CD8-positive, alpha-beta memory T cell (primary cell): ENCODE data around the gene SLC2A1. TPM values are rescaled to one million over a fixed set of nuclear protein-coding genes. Genes with fewer than 3 reads are reported as not detected.

Experiments
- CTCF ChIA-PET: fragments of 350-600 bp; sonication (Branson Sonifier 250); formaldehyde crosslinking; loops from one replicate; lab custom pipeline; 2021; ENCODE audit warnings: antibody characterized with exemption; lab: Charles Lee
- POLR2A ChIA-PET: fragments of 350-600 bp; sonication (Branson Sonifier 250); formaldehyde crosslinking; loops from one replicate; lab custom pipeline; 2021; ENCODE audit warnings: antibody characterized with exemption; lab: Charles Lee
- DNase-seq, 5 donors: peaks; one replicate each; pipeline versions ENCODE4 v3.0.0 to v3.0.0-alpha.2; 2020 to 2022; ENCODE audit warnings: mixed read lengths in 1 of 5
- H3K27ac ChIP-seq: one replicate; pipeline ENCODE4 v1.7.0; 2013; ENCODE audit warnings: low read depth, mild to moderate bottlenecking, low read length, moderate library complexity
- H3K27me3 ChIP-seq: 2 replicates; pipeline ENCODE4 v1.7.0; 2013; ENCODE audit warnings: low read length, mild to moderate bottlenecking; ENCODE audit not compliant: insufficient read depth, poor library complexity, severe bottlenecking
- H3K36me3 ChIP-seq: 2 replicates; pipeline ENCODE4 v1.7.0; 2013; ENCODE audit warnings: mild to moderate bottlenecking, low read length, moderate library complexity; ENCODE audit not compliant: insufficient read depth
- H3K4me1 ChIP-seq: 2 replicates; pipeline ENCODE4 v1.7.0; 2013; ENCODE audit warnings: mild to moderate bottlenecking, low read length, moderate library complexity; ENCODE audit not compliant: insufficient read depth
- H3K4me3 ChIP-seq: 2 replicates; pipeline ENCODE4 v1.7.0; 2013; ENCODE audit warnings: mild to moderate bottlenecking, low read length
- H3K9me3 ChIP-seq: 2 replicates; pipeline ENCODE4 v1.7.0; 2013; ENCODE audit warnings: mild to moderate bottlenecking, low read length
- H3K27ac Mint-ChIP-seq, 8 donors: one replicate each; pipeline ENCODE4 v1.8.0; 2020 to 2021; ENCODE audit warnings: mixed read lengths in 8 of 8, mild to moderate bottlenecking in 6 of 8, inconsistent platforms in 3 of 8, moderate library complexity in 3 of 8
- H3K27me3 Mint-ChIP-seq, 2 donors: one replicate each; pipeline ENCODE4 v1.8.0; 2020 to 2021; ENCODE audit warnings: mixed read lengths in 2 of 2, mild to moderate bottlenecking in 1 of 2, moderate library complexity in 1 of 2
- H3K36me3 Mint-ChIP-seq, 3 donors: one replicate each; pipeline ENCODE4 v1.8.0; 2020 to 2021; ENCODE audit warnings: mixed read lengths in 3 of 3, inconsistent platforms in 1 of 3, mild to moderate bottlenecking in 1 of 3
- H3K4me1 Mint-ChIP-seq, 3 donors: one replicate each; pipeline ENCODE4 v1.8.0; 2020 to 2021; ENCODE audit warnings: mixed read lengths in 3 of 3, inconsistent platforms in 1 of 3, mild to moderate bottlenecking in 1 of 3
- H3K4me3 Mint-ChIP-seq, 7 donors: one replicate each; pipeline ENCODE4 v1.8.0; 2020 to 2021; ENCODE audit warnings: mixed read lengths in 7 of 7, mild to moderate bottlenecking in 6 of 7, moderate library complexity in 4 of 7, inconsistent platforms in 2 of 7
- H3K9me3 Mint-ChIP-seq, 5 donors: one replicate each; pipeline ENCODE4 v1.8.0; 2020 to 2022; ENCODE audit warnings: mixed read lengths in 5 of 5, mild to moderate bottlenecking in 3 of 5, moderate library complexity in 2 of 5, inconsistent platforms in 1 of 5
- polyA plus RNA-seq: library from polyadenylated mRNA; unstranded; fragments of 300-500 nt; fragmentation: Illumina TruSeq; gene quantifications from one replicate; pipeline ENCODE4 v1.2.3, GENCODE V29; 2021
- total RNA-seq, 2 experiments: library from RNA; stranded (reverse); gene quantifications; one replicate each; pipeline ENCODE4 v1.2.3, GENCODE V29; 2021

The SLC2A1 gene
- total and polyA plus RNA-seq, 3 experiments from 2014 or later, result 42.6 to 108 (median 103) TPM

DNA sequence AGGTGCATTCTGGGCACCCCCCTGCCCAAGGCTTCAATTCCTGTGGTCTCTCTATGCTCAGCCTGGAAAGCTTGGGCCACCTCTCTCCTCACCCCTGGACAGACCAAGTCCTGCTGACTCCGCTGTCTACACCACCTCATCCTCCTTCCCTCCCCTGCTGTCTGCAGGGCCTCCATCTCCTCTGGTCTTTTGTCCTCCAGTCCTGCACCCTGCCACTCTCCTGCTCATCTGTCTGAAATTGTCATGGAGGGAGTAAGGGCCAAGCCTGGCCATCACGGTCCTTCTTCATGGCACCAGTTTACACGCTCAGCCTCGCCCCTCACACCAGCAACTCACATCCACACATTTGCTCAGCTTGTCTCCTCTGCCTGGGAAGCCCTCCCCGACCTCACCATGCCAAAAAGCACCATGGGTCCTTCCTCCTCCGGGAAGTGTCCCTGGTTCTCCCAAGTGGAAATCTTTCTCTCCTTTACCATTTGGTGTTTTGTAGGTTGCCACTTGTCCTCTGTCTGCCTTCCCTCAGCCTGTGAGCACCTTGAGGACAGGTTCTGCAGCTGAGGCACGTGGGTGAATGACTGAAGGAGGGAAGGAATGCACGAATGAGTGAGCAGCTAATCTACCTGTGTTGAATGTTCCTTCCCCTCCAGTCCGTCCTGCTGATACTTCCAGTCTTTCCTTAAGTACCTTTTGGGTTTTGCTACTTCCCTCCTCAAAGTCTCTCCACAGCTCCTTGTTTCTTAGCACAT is 2.1 kb upstream of the SLC2A1 start:
- ChIA-PET POLR2A (interaction anchor here (1.0 to 1.9 kb wide), 2 partner anchors 26 to 29 kb away, joined by 4 to 11 read pairs; no protein-coding TSS in a partner anchor), CTCF (interaction anchor here (1.3 to 2.5 kb wide), 2 partner anchors 24 to 113 kb away, joined by 5 to 7 read pairs; no protein-coding TSS in a partner anchor)
- Histone ChIP-seq H3K4me1 (peaks cover 22% of the 10 kb centered on the region), H3K9me3 (no peaks in the 10 kb centered on the region), H3K4me3 (no peak overlapping the region), H3K27ac (peak overlapping the region; percentile 84), H3K36me3 (no peaks in the 10 kb centered on the region), H3K27me3 (no peaks in the 10 kb centered on the region)
- Mint-ChIP-seq H3K27ac (peak overlapping the region in 6 of 8 donors; percentile 13 to 91 (median 62)), H3K4me1 (peaks cover 35 to 39% (median 37%) of the 10 kb centered on the region in 3 donors), H3K4me3 (peak overlapping the region; percentile 13 to 96 (median 37)), H3K9me3 (no peaks in the 10 kb centered on the region), H3K27me3 (peaks cover 0 to 2% of the 10 kb centered on the region in 2 donors), H3K36me3 (peaks cover 0 to 14% (median 6%) of the 10 kb centered on the region in 3 donors)
- DNase-seq, result no peak

DNA sequence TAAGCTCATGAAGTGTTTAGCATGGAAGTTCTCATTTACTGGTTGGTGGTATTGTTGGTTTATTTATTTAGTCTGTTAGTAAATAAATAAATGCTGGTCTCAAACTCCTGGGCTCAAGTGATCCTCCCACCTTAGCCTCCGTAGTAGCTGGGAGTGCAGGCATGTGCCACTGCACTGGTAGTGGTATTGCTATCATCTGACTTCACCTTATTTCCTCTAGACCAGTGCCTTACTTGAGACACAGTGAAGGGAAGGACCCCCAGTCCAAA is 1.4 kb upstream of the SLC2A1 start:
- no peaks in the 10 kb centered on the region for H3K9me3 Mint-ChIP-seq
- H3K36me3 Mint-ChIP-seq, result peaks cover 0 to 19% (median 6%) of the 10 kb centered on the region in 3 donors
- CTCF ChIA-PET, result interaction anchor here (1.3 to 2.5 kb wide), 2 partner anchors 23 to 113 kb away, joined by 5 to 7 read pairs; no protein-coding TSS in a partner anchor
- no peaks in the 10 kb centered on the region for H3K9me3 ChIP-seq
- peak overlapping the region; percentile 84 for H3K27ac ChIP-seq
- H3K36me3 ChIP-seq, result no peaks in the 10 kb centered on the region
- peaks cover 42 to 46% (median 43%) of the 10 kb centered on the region in 3 donors for H3K4me1 Mint-ChIP-seq
- H3K4me1 ChIP-seq, result peaks cover 29% of the 10 kb centered on the region
- no peak for DNase-seq
- H3K27me3 ChIP-seq, result no peaks in the 10 kb centered on the region
- H3K4me3 ChIP-seq, result no peak overlapping the region
- H3K27me3 Mint-ChIP-seq, result peaks cover 0 to 2% of the 10 kb centered on the region in 2 donors
- H3K27ac Mint-ChIP-seq, result peak overlapping the region in 2 of 8 donors; percentile 27 to 91
- H3K4me3 Mint-ChIP-seq, result peak overlapping the region in 5 of 7 donors; percentile 13 to 96 (median 49)
- POLR2A ChIA-PET, result interaction anchor here (1.0 to 1.9 kb wide), 5 partner anchors 25 to 193 kb away, joined by 3 to 11 read pairs (median 4); partner anchors contain the start of genes C1orf50 and P3H1

DNA sequence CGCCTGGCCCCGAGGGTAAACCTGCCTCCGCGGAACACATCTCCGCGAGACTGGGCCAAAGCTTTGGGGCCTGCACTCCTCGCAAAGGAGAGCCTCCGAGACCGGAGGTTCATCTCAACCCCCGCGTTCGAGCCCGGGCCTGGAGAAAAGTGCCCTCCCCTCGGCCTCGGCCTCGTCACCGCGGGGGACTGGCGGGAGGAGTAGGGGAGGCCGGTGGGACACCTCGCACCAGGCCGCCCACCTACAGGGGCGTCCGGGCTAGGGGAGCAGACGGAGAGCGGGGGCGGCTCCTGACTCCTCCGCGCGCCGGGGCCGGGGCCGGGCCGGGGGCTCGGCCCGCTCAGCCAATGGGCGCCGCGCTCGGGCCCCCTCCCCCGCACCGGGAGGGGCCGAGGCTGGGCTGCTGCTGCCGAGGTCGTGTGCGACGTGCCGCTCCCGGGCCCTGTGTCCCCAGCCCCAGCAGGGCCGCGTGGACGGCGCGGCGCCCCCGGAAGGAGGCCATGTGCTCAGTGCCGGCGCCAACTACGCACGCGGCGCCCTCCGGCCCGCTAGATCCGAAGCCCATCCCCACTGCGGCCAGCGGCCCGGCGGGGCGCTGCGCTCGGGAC is 684 bp downstream of the SLC2A1 start:
- ChIA-PET CTCF (interaction anchor here (1.6 to 1.8 kb wide), 4 partner anchors 26 to 115 kb away, joined by 4 to 8 read pairs (median 7); no protein-coding TSS in a partner anchor), POLR2A (interaction anchor here (1.0 to 3.1 kb wide), 5 partner anchors 21 to 275 kb away, joined by 3 to 12 read pairs (median 7); no protein-coding TSS in a partner anchor)
- Histone ChIP-seq H3K27me3 (no peaks in the 10 kb centered on the region), H3K36me3 (no peaks in the 10 kb centered on the region), H3K4me1 (peaks cover 50% of the 10 kb centered on the region), H3K4me3 (peak overlapping the region; percentile 78), H3K9me3 (no peaks in the 10 kb centered on the region), H3K27ac (peak overlapping the region; percentile 84)
- Mint-ChIP-seq H3K27me3 (peaks cover 0 to 2% of the 10 kb centered on the region in 2 donors), H3K27ac (peak overlapping the region; percentile 78 to 99 (median 95)), H3K9me3 (no peaks in the 10 kb centered on the region), H3K4me3 (peak overlapping the region; percentile 85 to 100 (median 95)), H3K36me3 (peaks cover 0 to 32% (median 6%) of the 10 kb centered on the region in 3 donors), H3K4me1 (peaks cover 53 to 63% (median 59%) of the 10 kb centered on the region in 3 donors)
- peak; percentile 39 to 69 (median 61) for DNase-seq

DNA sequence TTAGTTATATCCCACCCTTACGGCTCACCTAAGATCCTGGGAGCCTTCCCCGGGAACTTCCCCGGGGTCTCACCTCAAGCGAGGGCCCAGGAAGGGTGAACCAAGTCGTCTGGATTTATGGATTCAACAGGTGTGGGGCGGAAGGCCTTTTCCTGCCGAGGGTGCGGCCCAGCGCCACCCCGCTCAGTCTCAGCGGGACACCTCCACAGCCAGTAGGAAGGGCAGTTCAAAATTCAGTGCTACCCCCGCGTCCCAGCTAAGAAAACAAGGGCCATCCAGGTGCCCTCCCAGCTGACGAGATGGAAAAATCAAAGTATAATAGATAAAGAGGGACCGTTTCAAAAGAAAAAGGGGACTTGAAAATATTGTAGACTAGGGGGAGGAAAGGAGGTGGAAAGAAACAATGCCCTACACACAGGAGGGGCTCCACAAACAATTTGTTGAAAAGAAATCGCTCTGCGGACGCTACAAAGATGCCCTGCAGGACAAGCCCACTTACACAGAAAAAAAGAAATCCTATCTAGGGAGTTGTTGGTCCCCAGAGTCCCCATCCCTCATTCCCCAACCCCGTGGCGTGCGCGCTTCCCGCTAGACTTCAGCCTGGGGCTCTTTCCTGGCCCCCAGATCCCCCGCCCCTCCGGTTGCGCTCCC is 1.3 kb downstream of the SLC2A1 start:
- CTCF ChIA-PET, result interaction anchor here (0.9 to 1.8 kb wide), 7 partner anchors 12 to 116 kb away, joined by 3 to 8 read pairs (median 6); no protein-coding TSS in a partner anchor
- Histone ChIP-seq H3K4me1 (peaks cover 56% of the 10 kb centered on the region), H3K9me3 (no peaks in the 10 kb centered on the region), H3K27ac (peak overlapping the region; percentile 84), H3K4me3 (peak overlapping the region; percentile 78), H3K27me3 (no peaks in the 10 kb centered on the region), H3K36me3 (no peaks in the 10 kb centered on the region)
- H3K4me1 Mint-ChIP-seq, result peaks cover 59 to 70% (median 65%) of the 10 kb centered on the region in 3 donors
- peaks cover 0 to 32% (median 6%) of the 10 kb centered on the region in 3 donors for H3K36me3 Mint-ChIP-seq
- peaks cover 0 to 2% of the 10 kb centered on the region in 2 donors for H3K27me3 Mint-ChIP-seq
- H3K4me3 Mint-ChIP-seq, result peak overlapping the region; percentile 85 to 100 (median 95)
- H3K27ac Mint-ChIP-seq, result peak overlapping the region; percentile 78 to 99 (median 95)
- H3K9me3 Mint-ChIP-seq, result no peaks in the 10 kb centered on the region
- DNase-seq, result no peak
- POLR2A ChIA-PET, result interaction anchor here (1.0 to 3.1 kb wide), 7 partner anchors 20 to 274 kb away, joined by 3 to 13 read pairs (median 7); no protein-coding TSS in a partner anchor

DNA sequence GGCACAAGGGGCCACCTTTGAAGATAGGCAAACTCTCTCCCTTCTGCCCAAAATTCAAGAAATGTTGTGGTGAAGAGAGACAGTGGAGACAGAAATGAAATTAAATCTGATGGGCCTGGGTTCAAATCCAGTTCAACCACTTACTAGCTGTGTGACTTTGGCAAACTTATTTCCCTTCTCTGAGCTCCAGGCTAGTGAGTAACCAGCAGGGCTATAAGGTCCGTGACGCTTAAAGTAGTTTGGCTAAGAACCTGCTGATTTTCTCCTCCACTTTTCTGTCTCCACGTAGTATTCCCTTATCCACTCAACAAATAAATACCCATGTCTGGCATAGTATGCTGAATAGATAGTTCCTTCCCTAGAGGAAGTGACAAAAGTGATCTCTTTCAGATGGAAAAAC is 1.9 kb downstream of the SLC2A1 start:
- no peaks in the 10 kb centered on the region for H3K27me3 ChIP-seq
- H3K4me1 ChIP-seq, result peaks cover 62% of the 10 kb centered on the region
- peaks cover 65 to 76% (median 72%) of the 10 kb centered on the region in 3 donors for H3K4me1 Mint-ChIP-seq
- peaks cover 0 to 36% (median 6%) of the 10 kb centered on the region in 3 donors for H3K36me3 Mint-ChIP-seq
- H3K4me3 Mint-ChIP-seq, result peak overlapping the region; percentile 85 to 100 (median 95)
- no peaks in the 10 kb centered on the region for H3K9me3 ChIP-seq
- peak overlapping the region; percentile 78 for H3K4me3 ChIP-seq
- peak overlapping the region; percentile 84 for H3K27ac ChIP-seq
- H3K9me3 Mint-ChIP-seq, result no peaks in the 10 kb centered on the region
- ChIA-PET POLR2A (interaction anchor here (1.1 to 3.1 kb wide), 6 partner anchors 20 to 34 kb away, joined by 3 to 13 read pairs (median 8); no protein-coding TSS in a partner anchor), CTCF (interaction anchor here (0.9 to 1.8 kb wide), 7 partner anchors 11 to 116 kb away, joined by 3 to 8 read pairs (median 6); no protein-coding TSS in a partner anchor)
- DNase-seq, result no peak
- peaks cover 0 to 2% of the 10 kb centered on the region in 2 donors for H3K27me3 Mint-ChIP-seq
- no peaks in the 10 kb centered on the region for H3K36me3 ChIP-seq
- peak overlapping the region; percentile 78 to 99 (median 95) for H3K27ac Mint-ChIP-seq

DNA sequence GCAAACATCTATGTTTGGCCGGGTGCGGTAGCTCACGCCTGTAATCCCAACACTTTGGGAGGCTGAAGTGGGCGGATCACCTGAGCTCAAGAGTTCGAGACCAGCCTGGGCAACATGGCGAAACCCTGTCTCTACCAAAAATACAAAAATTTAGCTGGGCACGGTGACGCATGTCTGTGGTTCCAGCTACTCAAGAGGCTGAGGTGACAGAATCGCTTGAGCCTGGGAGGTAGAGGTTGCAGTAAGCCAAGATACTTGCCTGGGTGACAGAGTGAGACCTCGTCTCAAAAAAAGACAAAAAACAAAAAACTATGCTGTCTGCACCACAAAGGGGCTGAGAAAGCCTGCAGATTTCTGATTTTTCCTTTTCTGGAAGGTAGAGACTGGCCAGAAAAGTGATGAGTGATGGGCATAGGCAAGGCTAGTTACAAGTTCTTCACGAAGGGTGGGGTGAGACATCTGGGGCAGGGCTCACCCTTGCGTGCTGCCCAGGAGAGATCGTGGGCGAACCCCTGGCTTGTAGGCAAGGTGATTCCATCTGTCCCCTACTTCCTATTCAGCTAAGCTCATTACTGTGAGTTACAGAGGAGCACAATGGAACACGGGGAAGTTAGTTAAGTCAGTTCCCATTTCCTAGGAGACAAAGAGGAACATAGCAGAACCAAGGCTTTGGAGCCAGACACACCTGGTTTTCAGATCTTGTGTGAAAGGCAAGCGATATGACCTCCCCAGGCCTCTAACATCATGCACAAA is 3.2 kb downstream of the SLC2A1 start:
- Histone ChIP-seq H3K4me3 (peak overlapping the region; percentile 19), H3K36me3 (no peaks in the 10 kb centered on the region), H3K27me3 (no peaks in the 10 kb centered on the region), H3K4me1 (peaks cover 75% of the 10 kb centered on the region), H3K9me3 (no peaks in the 10 kb centered on the region), H3K27ac (peak overlapping the region; percentile 45)
- CTCF ChIA-PET, result interaction anchor here (1.1 to 4.6 kb wide), 6 partner anchors 17 to 118 kb away, joined by 3 to 14 read pairs (median 4); no protein-coding TSS in a partner anchor
- Mint-ChIP-seq H3K9me3 (no peaks in the 10 kb centered on the region), H3K4me3 (peak overlapping the region; percentile 75 to 97 (median 82)), H3K4me1 (peaks cover 66 to 77% (median 75%) of the 10 kb centered on the region in 3 donors), H3K27ac (peak overlapping the region; percentile 80 to 97 (median 90)), H3K27me3 (peaks cover 0 to 2% of the 10 kb centered on the region in 2 donors), H3K36me3 (peaks cover 0 to 44% (median 8%) of the 10 kb centered on the region in 3 donors)
- POLR2A ChIA-PET, result interaction anchor here (0.6 to 3.1 kb wide), 4 partner anchors 10 to 31 kb away, joined by 5 to 13 read pairs (median 11); no protein-coding TSS in a partner anchor
- DNase-seq, result peak in 1 of 5 donors; percentile 63
